GM19328 (cell line): Measurements from ENCODE around the gene TAF11L3.
A peak's percentile ranks its signal among the peaks of the same experiment; 100 is the strongest.
"Not testable (repeated sequence)": the region's sequence is repeated elsewhere in the genome, so short reads cannot be mapped to it uniquely, and the experiment has no call there.

Experiments used
- ATAC-seq: cut with Tn5 transposase; IDR thresholded peaks from one replicate; pipeline ENCODE4 v1.9.1; 2021; ENCODE audit warnings: mild to moderate bottlenecking, moderate library complexity; ENCODE audit not compliant: unreplicated experiment

The TAF11L3 gene

DNA sequence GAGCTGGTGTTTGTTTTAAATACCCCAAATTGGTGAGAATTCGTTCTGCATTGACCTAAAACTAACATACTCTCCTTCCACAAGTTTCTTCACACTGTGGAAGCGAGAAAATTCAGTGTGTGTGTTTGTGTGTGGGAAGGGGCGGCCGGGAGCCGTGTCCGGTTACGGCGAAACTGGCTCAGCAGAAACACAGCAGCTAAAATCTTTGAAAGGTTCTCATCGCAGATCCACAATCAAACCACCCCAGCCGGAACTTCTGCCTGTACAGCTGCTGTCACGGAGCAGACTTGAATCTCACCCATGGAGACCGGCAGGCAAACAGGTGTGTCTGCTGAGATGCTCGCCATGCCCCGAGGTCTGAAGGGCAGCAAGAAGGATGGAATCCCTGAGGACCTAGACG, at the start of gene TAF11L3:
Gene TAF11L3 (plus strand): TSS at position 301 of the 400 bp plus-strand sequence.
- ATAC-seq = not testable (repeated sequence)

- ATAC-seq = no peak
Measured at GRCh38 chr5:17470064-17470463, 48.1 kb upstream of the TAF11L3 start.

DNA sequence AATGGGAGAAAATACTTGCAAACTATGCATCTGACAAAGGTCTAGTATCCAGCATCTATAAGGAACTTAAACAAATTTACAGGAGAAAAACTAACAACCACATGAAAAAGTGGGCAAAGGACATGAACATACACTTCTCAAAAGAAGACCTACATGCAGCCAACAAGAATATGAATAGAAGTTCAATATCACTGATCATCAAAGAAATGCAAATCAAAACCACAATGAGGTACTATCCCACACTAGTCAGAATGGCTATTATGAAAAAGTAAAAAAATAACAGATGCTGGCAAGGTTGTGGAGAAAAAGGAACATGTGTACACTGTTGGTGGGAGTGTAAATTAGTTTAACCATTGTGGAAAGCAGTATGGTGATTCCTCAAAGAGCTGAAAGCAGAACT, 43.1 kb upstream of the TAF11L3 start:
- ATAC-seq = peak; percentile 53

- ATAC-seq = no peak
Measured at GRCh38 chr5:17477043-17477442, 41.1 kb upstream of the TAF11L3 start.

- no peak for ATAC-seq
Measured at GRCh38 chr5:17477573-17478265, 40.4 kb upstream of the TAF11L3 start.

GRCh38 chr5:17481378-17481777, 36.8 kb upstream of the TAF11L3 start:
- no peak for ATAC-seq

- no peak for ATAC-seq
Measured at GRCh38 chr5:17482790-17483189, 35.4 kb upstream of the TAF11L3 start.

DNA sequence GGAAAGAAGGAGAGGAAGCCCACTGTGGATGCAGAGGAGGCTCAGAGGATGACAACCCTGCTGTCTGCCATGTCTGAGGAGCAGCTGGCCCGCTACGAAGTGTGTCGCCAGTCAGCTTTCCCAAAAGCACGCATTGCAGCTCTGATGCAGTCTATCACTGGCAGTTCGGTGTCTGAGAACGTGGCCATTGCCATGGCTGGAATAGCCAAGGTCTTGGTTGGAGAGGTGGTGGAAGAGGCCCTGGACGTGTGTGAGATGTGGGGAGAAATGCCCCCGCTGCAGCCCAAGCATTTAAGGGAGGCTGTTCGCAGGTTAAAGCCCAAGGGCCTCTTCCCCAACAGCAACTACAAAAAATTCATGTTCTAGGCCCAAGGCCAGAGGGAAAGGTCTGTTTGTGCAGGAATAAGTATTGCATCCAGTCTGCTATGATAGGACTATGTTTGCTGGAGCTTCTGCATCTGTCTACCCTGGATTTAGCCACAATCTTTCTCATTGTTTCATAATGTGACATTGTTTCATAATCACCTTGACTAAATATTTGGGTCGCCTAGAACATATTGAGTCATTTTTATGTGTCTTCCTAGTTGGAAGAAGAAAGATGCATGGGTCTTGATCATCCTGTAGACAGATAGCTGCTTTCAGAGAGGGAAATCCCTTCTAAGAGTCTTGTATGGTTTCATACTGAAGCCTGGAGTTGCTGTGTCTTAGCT, 31.5 kb upstream of the TAF11L3 start:
- not testable (repeated sequence) for ATAC-seq

GRCh38 chr5:17487174-17487512, 31.0 kb upstream of the TAF11L3 start:
- no peak for ATAC-seq

GRCh38 chr5:17491257-17491656, 26.9 kb upstream of the TAF11L3 start:
- not testable (repeated sequence) for ATAC-seq

DNA sequence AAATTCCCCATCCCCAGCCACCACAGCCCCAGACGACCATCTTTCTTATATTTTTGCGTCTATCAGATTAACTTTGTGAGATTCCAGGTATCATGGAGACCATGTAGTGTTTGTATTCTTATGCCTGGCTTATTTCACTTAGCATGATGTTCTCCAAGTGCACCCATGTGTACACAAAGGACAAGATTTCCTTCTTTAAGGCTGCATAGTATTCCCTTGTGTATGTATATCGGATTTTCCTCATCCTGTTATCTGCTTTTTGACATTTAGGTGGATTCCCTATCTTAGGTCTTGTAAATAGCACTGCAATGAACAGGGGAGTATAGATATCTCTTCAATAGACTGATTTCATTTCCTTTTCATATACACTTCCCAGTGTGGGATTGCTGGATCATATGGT, 25.4 kb upstream of the TAF11L3 start:
- ATAC-seq = no peak

- no peak for ATAC-seq
Measured at GRCh38 chr5:17497446-17497845, 20.7 kb upstream of the TAF11L3 start.

DNA sequence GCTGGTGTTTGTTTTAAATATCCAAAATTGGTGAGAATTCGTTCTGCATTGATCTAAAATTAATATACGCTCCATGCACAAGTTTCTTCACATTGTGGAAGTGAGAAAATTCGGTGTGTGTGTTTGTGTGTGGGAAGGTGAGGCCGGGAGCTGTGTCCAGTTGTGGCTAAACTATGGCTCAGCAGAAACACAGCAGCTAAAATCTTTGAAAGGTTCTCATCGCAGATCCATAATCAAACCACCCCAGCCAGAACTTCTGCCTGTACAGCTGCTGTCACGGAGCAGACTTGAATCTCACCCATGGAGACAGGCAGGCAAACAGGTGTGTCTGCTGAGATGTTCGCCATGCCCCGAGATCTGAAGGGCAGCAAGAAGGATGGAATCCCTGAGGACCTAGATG, 20.2 kb upstream of the TAF11L3 start, which contains the start of gene TAF11L2:
Gene TAF11L2 (plus strand): TSS at position 301 of the 400 bp plus-strand sequence.
- not testable (repeated sequence) for ATAC-seq

DNA sequence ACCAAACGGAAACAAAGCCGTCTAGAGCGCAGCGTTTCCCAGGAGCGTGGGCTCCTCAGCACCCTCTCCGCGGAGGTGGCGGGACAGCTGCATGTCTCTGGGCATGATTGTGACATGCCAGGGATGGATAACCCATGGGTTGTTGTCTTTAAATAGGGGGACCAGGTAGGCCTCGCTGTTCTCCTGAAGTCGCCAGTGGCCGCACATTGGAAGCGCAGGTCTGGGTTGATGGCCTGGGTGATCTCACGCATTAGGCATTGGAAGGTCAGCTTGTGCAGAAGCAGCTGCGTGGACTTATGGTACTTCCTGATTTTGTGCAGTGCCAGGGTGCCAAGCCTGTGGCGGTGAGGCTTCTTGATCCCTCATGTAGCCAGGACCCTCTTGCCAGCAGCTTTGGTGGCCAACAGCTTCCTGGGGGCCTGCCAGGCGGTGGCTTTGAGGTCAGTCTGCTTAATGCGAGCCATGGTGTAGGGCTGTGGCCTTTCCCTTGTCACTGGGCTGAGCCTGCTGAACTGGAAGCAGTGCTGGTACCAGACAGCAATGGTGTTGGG, 6.3 kb upstream of the TAF11L3 start:
- no peak for ATAC-seq

DNA sequence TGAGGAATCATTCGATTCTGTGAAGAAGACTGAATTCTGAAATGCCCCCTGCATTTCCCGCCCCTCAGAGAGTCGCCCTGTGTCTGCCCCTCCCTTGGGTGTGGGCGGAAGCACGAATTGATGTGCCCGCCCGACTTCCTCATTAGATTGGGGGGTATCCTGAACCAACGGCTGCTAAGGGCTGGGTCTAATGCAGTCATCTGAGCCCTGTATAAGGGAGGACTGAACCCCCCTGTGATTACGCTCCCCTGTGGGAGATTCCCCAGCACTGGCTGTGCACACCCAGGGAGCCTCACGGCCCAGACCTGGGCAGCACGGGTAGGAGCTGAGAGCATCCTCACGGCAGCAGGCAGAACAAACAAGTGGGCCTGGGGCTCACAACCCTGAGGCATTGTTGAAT, 641 bp upstream of the TAF11L3 start:
- not testable (repeated sequence) for ATAC-seq

GRCh38 chr5:17519508-17519907, 1.3 kb downstream of the TAF11L3 start:
- ATAC-seq = not testable (repeated sequence)

GRCh38 chr5:17521501-17521900, 3.3 kb downstream of the TAF11L3 start, which contains the start of gene TAF11L4:
Gene TAF11L4, plus strand, starts transcription at chr5:17521801.
- not testable (repeated sequence) for ATAC-seq

DNA sequence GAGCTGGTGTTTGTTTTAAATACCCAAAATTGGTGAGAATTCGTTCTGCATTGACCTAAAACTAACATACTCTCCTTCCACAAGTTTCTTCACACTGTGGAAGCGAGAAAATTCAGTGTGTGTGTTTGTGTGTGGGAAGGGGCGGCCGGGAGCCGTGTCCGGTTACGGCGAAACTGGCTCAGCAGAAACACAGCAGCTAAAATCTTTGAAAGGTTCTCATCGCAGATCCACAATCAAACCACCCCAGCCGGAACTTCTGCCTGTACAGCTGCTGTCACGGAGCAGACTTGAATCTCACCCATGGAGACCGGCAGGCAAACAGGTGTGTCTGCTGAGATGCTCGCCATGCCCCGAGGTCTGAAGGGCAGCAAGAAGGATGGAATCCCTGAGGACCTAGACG, 6.8 kb downstream of the TAF11L3 start, which contains the start of gene TAF11L5:
Gene TAF11L5 (plus strand): TSS at position 301 of the 400 bp plus-strand sequence.
- not testable (repeated sequence) for ATAC-seq

DNA sequence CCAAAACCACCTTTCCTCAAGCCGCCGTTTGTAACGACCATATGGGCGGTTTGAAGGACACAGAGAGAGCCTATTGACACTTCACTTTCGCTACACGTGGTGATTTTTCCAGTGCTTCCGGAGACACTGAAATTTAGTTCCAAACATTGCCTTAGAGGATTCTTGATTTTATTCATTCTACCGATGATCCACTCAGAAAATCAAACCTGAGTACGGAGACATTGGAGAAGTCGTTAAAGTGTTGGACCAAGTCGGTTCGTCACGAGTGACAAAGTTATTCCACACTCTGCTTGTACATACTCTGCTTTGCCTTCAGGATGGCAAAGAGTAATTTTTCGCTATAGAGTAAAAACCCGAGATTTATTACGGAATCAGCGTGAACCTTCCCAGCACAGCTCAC, 8.3 kb downstream of the TAF11L3 start:
- ATAC-seq = not testable (repeated sequence)

- ATAC-seq = not testable (repeated sequence)
Measured at GRCh38 chr5:17528369-17528768, 10.2 kb downstream of the TAF11L3 start, which contains the start of gene TAF11L6. Gene TAF11L6, plus strand, starts transcription at chr5:17528669.
